Retinal pigment epithelial cell (primary cell): Measurements from ENCODE around the gene RAET1G.

ENCODE experiments used
- DNase-seq: peaks from one replicate; pipeline ENCODE4 v3.0.0-alpha.2; 2010; ENCODE audit warnings: low read depth
- H3K4me3 ChIP-seq: 2 replicates; pipeline ENCODE4 v1.5.1; 2011; ENCODE audit warnings: mild to moderate bottlenecking, low read length, control low read depth, moderate library complexity
- CTCF ChIP-seq: conservative IDR thresholded peaks from 2 replicates; pipeline ENCODE4 v1.5.1; 2011; ENCODE audit warnings: low read depth, low read length, control low read depth, inconsistent platforms

Gene RAET1G

GRCh38 chr6:149936743-149937142 is 13.8 kb upstream of the RAET1G start:
- TF ChIP-seq CTCF = no peak
- no peak overlapping the region for H3K4me3 ChIP-seq
- no peak for DNase-seq

DNA sequence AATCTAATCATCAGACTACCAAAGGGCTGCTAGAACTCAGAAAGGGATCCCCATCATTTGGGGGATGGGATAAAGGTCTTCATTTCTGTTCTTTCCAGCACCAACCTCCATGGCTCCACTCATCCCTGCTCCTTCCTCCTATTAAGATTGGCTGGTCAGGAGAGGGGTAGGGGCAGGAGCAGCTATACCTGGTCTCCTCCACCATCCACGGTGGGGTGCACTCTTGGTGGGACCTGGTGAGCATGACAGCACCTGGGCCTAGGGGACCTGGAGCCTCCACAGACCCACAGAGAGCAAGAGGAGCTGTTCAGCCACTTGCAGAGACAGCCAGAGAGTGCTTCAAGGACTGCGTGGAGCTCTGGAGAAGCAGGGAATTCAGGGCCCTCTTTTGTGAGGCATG is 12.7 kb upstream of the RAET1G start:
- H3K4me3 ChIP-seq = no peak overlapping the region
- no peak for DNase-seq
- TF ChIP-seq CTCF = no peak

- no peak overlapping the region for H3K4me3 ChIP-seq
- TF ChIP-seq CTCF = no peak
Observed at GRCh38 chr6:149935246-149935645, 12.3 kb upstream of the RAET1G start.

DNA sequence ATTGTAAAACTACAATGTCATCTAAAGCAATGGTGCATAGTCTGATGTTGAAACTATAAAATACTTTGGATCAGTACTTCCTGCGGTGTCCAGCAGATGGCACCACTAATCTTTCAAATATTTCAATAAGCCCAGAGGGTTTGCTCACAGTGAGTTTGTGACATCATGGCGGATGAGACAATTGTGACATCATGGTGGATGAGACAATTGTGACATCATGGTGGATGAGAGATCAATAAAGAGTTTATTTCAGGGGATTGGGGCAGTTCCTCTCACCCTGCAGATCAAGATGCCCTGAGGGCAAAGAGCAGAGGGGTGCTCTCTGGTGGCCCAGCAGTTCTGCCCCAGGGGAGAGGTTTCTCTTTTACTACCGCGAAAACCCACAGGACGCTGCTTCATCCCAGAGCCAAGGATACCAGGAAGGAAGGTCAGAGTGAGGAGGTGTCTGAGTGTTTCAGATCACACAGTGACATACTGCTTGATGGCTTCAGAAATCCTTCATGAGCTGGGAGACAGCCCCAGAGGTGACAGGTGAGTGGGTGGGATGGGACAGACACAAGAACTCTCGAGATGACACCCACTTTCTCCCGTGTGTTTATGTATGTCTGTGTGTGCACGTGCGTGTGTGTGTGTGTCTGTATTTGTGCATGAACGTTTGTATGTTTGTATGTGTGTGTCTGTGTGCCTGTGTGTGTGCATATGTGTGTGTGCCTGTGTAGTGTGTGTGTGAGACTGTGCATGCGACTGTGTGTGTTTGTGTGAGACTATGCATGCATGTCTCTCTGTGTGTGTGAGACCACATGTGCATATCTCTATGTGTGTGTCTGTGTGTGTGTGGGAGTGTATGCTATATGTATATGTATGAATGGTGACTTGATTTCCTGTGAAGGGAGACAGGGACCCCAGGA is 11.6 kb upstream of the RAET1G start:
- no peak overlapping the region for H3K4me3 ChIP-seq
- DNase-seq = no peak
- peak; percentile 74 for TF ChIP-seq CTCF

More at GRCh38 chr6:149935246-149935645, 12.3 kb upstream of the RAET1G start:
- DNase-seq = no peak

DNA sequence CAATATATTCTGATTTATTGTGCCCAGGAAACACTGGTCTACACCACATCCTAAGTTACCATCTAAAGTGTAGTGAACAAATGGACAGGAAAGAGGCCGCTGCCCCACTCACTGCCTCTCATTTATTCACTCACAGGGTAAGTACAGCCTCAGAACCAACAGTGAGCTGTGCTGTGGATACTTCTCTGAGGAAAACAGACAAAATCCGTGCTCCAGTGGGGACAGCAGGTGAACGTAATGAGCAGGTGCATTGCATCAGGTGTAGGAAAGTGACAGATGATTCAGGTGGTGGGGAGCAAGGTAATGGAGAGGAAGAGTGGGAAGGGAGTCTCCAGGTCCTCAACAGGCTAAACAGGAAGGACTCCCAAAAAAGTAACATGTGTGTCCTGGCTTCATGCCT is 10.5 kb upstream of the RAET1G start:
- no peak for TF ChIP-seq CTCF
- DNase-seq = no peak
- H3K4me3 ChIP-seq = no peak overlapping the region

DNA sequence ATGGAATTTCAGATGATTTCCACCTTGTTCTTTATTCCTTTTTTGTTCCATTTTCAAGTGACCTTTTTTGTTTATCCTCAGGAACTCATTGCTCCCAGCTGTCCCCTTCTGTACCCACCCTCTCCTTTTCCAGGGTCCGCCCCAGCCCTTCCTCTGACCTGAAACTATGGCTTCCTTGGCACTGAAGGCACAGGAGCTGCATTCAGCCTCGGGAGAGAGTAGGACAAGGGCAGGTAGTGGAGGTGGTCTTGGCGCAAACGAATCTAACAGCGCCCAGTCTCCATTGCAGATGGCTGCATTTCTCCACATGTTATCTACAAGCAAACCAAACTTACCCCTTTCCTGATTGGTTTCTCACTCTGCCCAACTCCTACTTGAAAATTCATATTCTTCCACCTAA is 10.1 kb upstream of the RAET1G start:
- DNase-seq = no peak
- no peak overlapping the region for H3K4me3 ChIP-seq
- TF ChIP-seq CTCF = no peak

DNA sequence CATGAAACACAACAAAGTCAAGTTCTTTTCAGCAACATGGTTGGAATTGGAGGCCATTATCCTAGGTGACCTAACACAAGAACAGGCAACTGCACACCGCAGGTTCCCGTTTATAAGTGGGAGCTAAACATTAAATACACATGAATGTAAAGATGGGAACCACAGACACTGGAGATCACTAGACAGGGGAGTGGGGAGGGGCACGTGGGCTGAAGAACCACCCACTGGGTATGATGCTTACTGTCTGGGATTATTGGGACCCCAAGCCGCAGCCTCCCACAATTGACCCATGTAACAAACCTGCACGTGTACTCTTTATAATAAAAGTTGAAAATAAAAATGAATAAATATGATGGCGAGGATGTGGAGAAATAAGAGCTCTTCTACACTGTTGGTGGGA is 8.6 kb upstream of the RAET1G start:
- no peak for TF ChIP-seq CTCF
- DNase-seq = no peak

More for the DNA sequence above, 8.6 kb upstream of the RAET1G start:
- no peak overlapping the region for H3K4me3 ChIP-seq
